Activated naive CD8-positive, alpha-beta T cell treated with anti-CD3 and anti-CD28 coated beads, Interleukin-2, amount 10 ng/mL, durations not matched to agents 7 days and 5 days (primary cell): Measurements from ENCODE around the gene UVSSA. TPM values are rescaled to one million over a fixed set of nuclear protein-coding genes. Genes with fewer than 3 reads are reported as not detected.

ENCODE experiments used
- ATAC-seq: fragments of 150-1000 bp; cut with Tn5 transposase; one replicate; pipeline ENCODE4 v1.10.0; 2021; ENCODE audit warnings: low read depth, moderate library complexity
- POLR2A ChIA-PET: fragments of 350-600 bp; sonication (Branson Sonifier 250); formaldehyde crosslinking; loops from one replicate; lab custom pipeline; 2021; ENCODE audit warnings: antibody characterized with exemption; lab: Charles Lee
- DNase-seq: peaks from one replicate; pipeline ENCODE4 v3.0.0; 2021
- H3K27ac Mint-ChIP-seq: one replicate; pipeline ENCODE4 v1.8.0; 2022; ENCODE audit warnings: mild to moderate bottlenecking, mixed read lengths
- H3K27me3 Mint-ChIP-seq: one replicate; pipeline ENCODE4 v1.8.0; 2022; ENCODE audit warnings: mild to moderate bottlenecking, moderate library complexity, mixed read lengths
- H3K36me3 Mint-ChIP-seq: one replicate; pipeline ENCODE4 v1.8.0; 2021; ENCODE audit warnings: mild to moderate bottlenecking, mixed read lengths
- H3K4me1 Mint-ChIP-seq: one replicate; pipeline ENCODE4 v1.8.0; 2021; ENCODE audit warnings: mixed read lengths
- H3K4me3 Mint-ChIP-seq: one replicate; pipeline ENCODE4 v1.8.0; 2022; ENCODE audit warnings: mild to moderate bottlenecking, moderate library complexity, mixed read lengths
- H3K9me3 Mint-ChIP-seq: one replicate; pipeline ENCODE4 v1.8.0; 2021; ENCODE audit warnings: mixed read lengths
- total RNA-seq, 2 experiments: library from RNA; stranded (reverse); gene quantifications; one replicate each; pipeline ENCODE4 v1.2.3, GENCODE V29; 2021

Gene UVSSA
- total RNA-seq, 2 experiments from 2014 or later, result 30.0 to 30.9 TPM

DNA sequence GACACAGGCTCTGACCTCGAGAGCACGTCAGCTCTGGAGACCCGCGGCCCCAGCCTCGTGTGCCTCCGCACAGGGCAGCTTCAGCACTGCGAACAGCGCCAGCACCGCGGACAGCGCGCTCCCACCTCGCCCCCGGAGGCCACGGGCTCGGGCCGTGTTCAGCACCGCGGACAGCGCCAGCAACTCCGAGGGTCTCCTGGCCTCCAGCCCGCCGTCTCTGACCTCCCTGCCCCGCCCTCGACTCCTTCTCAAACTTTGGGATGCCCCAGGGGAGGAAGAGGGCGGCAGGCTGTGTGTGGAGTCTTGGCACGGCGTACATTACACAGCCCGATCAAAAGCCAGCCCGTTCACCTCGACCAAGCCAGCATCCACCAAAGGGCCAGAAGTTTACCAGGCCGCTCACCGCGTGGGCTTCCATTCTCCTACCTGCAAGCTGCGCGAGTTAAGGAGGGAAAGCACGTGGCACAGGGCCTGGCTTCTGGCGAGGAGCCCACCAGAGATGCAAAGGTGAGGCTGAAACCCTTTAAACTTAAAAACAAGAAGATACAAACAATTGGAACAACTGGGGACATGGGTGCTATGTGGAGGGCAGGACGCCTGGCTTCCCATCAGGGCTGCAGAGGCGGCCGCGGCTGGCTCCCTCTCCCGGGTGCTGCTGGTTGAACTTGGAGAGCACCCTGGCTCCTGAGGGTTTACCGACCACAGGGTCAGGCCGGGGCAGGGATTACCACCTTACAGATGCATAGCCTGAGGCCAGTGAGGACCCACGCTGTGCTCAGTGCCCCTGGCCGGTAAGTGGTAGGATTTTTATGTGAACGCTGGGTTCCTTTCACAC, 63.7 kb downstream of the UVSSA start:
- H3K27me3 Mint-ChIP-seq, result peaks cover 38% of the 10 kb centered on the region
- H3K27ac Mint-ChIP-seq, result no peak overlapping the region
- H3K4me1 Mint-ChIP-seq, result peaks cover 5% of the 10 kb centered on the region
- H3K4me3 Mint-ChIP-seq, result no peak overlapping the region
- peaks cover 1% of the 10 kb centered on the region for H3K9me3 Mint-ChIP-seq
- ATAC-seq (peak; percentile 75), DNase-seq (peak; percentile 86)
- POLR2A ChIA-PET, result no interaction called here
- no peaks in the 10 kb centered on the region for H3K36me3 Mint-ChIP-seq

DNA sequence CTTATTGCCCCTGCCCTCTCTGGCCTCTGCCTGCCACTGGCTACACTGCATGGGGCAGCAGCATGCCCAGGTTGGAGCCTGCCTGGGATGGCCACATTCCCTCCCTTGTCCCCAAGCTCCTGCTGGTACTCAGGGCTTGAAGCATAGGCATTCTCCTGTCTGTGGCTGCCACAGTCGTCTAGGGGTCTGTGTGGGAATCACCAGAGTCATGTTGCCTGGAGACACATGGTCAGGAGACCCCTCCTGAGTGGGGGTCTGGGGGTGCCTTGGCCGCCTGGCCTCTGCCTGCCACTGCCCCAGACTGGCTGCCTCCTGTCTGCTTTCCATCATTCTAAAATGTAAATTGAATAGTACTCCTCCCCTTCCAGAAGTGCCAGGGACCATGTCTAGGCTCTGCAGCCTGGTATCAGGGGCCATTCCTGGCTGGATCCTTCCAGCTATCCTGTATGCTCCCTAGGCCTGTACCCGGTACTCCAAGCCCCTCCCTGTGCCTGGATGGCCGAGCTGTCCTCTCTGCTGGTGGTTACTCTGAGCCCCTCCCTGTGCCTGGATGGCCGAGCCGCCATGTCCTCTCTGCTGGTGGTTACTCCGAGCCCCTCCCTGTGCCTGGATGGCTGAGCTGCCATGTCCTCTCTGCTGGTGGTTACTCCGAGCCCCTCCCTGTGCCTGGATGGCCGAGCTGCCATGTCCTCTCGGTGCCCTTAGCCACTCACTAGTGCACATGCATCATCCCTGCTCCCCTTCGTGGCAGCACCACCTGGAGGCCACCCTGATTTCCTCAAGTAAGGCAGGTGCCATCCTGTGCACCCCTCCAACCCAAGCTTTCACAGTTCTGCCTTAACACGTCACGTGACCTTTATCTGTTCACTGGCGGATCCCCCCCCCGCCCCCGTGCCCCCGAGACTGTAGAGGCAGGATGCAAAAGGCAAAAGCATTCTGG, 64.7 kb downstream of the UVSSA start:
- Mint-ChIP-seq H3K27ac (no peak overlapping the region), H3K4me3 (no peak overlapping the region), H3K9me3 (peaks cover 1% of the 10 kb centered on the region), H3K36me3 (no peaks in the 10 kb centered on the region), H3K4me1 (peaks cover 5% of the 10 kb centered on the region), H3K27me3 (peaks cover 38% of the 10 kb centered on the region)
- ATAC-seq, result no peak
- POLR2A ChIA-PET, result no interaction called here
- DNase-seq, result no peak

DNA sequence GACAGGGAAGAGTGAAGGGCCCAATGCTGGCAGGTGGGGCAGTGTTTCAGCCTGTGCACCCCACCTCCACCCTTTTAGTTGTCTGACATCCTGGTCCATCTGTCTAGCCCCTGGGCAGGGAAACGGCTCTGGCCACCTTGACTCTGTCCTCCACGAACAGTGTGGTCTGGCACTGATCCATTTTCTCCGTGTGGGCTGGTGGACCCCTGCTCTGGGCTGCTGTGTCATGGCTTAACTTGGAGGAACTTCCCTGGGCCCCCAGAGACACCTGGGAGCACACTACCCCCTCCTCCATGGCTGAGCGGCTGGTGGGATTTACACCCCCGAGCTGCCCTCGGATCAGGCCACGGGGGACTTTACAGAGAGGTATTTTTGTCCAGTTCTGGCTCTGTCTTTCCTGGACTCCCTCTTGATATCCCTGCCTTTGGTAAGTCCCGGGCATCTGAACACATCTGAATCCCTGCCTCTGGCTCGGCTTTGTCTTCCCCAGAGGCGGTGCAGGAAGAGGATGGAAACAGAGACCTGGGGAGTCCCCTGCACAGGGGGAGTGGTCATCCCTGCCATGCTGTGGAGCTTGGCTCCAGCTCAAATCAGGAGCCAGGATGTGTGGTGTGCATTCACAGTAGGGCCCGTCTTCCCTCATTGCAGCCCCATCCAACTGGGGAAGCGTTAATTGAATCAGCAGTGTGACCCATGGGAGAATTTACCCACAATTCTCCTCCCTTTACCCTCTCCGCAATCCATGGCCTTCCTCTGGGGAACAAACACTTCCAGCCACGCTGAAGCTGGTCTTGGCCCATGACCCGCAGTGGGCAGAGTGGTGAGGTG, 65.6 kb downstream of the UVSSA start:
- peaks cover 2% of the 10 kb centered on the region for H3K4me1 Mint-ChIP-seq
- POLR2A ChIA-PET, result no interaction called here
- H3K27ac Mint-ChIP-seq, result no peak overlapping the region
- peaks cover 34% of the 10 kb centered on the region for H3K27me3 Mint-ChIP-seq
- DNase-seq (no peak), ATAC-seq (no peak)
- peaks cover 1% of the 10 kb centered on the region for H3K9me3 Mint-ChIP-seq
- H3K36me3 Mint-ChIP-seq, result no peaks in the 10 kb centered on the region
- H3K4me3 Mint-ChIP-seq, result no peak overlapping the region

DNA sequence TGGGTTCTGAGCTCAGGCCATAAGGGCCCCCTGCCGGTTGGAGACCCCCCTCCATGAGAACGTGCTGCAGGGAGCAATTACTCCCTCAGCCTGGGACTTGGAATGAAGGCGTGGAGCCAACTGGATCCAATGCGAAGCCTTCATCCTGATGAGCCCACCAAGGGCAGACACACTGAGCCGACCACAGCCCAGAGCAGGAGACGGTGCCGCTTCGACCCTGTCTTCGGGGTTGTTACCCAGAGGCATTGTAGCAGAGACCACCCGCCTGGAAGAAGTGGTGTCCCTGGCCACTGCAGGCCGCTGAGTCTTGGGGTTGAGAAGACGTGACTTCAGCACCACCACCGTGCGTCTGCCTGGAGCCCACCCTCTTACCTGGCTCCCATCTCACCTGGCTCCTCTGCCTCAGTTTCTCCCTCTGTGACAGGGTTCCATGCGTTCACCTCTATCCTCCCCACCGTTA, 66.2 kb downstream of the UVSSA start:
- H3K27ac Mint-ChIP-seq, result no peak overlapping the region
- peaks cover 1% of the 10 kb centered on the region for H3K9me3 Mint-ChIP-seq
- H3K27me3 Mint-ChIP-seq, result peaks cover 29% of the 10 kb centered on the region
- POLR2A ChIA-PET, result no interaction called here
- no peak overlapping the region for H3K4me3 Mint-ChIP-seq
- ATAC-seq (no peak), DNase-seq (no peak)
- peaks cover 2% of the 10 kb centered on the region for H3K4me1 Mint-ChIP-seq
- no peaks in the 10 kb centered on the region for H3K36me3 Mint-ChIP-seq

GRCh38 chr4:1413687-1414479, 66.9 kb downstream of the UVSSA start:
- Mint-ChIP-seq H3K36me3 (no peaks in the 10 kb centered on the region), H3K9me3 (peaks cover 1% of the 10 kb centered on the region), H3K27me3 (peaks cover 23% of the 10 kb centered on the region), H3K27ac (no peak overlapping the region), H3K4me1 (no peaks in the 10 kb centered on the region), H3K4me3 (no peak overlapping the region)
- DNase-seq (no peak), ATAC-seq (no peak)
- POLR2A ChIA-PET, result no interaction called here

GRCh38 chr4:1414831-1415680, 68.0 kb downstream of the UVSSA start:
- no peak for DNase-seq

GRCh38 chr4:1415681-1415981, 68.6 kb downstream of the UVSSA start:
- no peak overlapping the region for H3K4me3 Mint-ChIP-seq
- no peaks in the 10 kb centered on the region for H3K9me3 Mint-ChIP-seq
- DNase-seq, result no peak
- peaks cover 18% of the 10 kb centered on the region for H3K27me3 Mint-ChIP-seq
- no peak for ATAC-seq
- H3K27ac Mint-ChIP-seq, result no peak overlapping the region
- H3K4me1 Mint-ChIP-seq, result no peaks in the 10 kb centered on the region
- H3K36me3 Mint-ChIP-seq, result no peaks in the 10 kb centered on the region
- POLR2A ChIA-PET, result no interaction called here

More at GRCh38 chr4:1414831-1415680, 68.0 kb downstream of the UVSSA start:
- no peaks in the 10 kb centered on the region for H3K9me3 Mint-ChIP-seq
- peaks cover 18% of the 10 kb centered on the region for H3K27me3 Mint-ChIP-seq
- H3K4me3 Mint-ChIP-seq, result no peak overlapping the region
- H3K27ac Mint-ChIP-seq, result no peak overlapping the region
- POLR2A ChIA-PET, result no interaction called here
- H3K36me3 Mint-ChIP-seq, result no peaks in the 10 kb centered on the region
- H3K4me1 Mint-ChIP-seq, result no peaks in the 10 kb centered on the region
- ATAC-seq, result no peak

GRCh38 chr4:1416051-1416947, 69.3 kb downstream of the UVSSA start:
- H3K36me3 Mint-ChIP-seq, result no peaks in the 10 kb centered on the region
- no peak overlapping the region for H3K4me3 Mint-ChIP-seq
- peaks cover 18% of the 10 kb centered on the region for H3K27me3 Mint-ChIP-seq
- ATAC-seq, result no peak
- no peak for DNase-seq
- peak overlapping the region; percentile 12 for H3K27ac Mint-ChIP-seq
- POLR2A ChIA-PET, result no interaction called here
- no peaks in the 10 kb centered on the region for H3K9me3 Mint-ChIP-seq
- H3K4me1 Mint-ChIP-seq, result no peaks in the 10 kb centered on the region

GRCh38 chr4:1416948-1417260, 69.9 kb downstream of the UVSSA start:
- no peaks in the 10 kb centered on the region for H3K4me1 Mint-ChIP-seq
- POLR2A ChIA-PET, result no interaction called here
- ATAC-seq, result no peak
- peaks cover 17% of the 10 kb centered on the region for H3K27me3 Mint-ChIP-seq
- no peak overlapping the region for H3K4me3 Mint-ChIP-seq
- DNase-seq, result no peak
- H3K36me3 Mint-ChIP-seq, result no peaks in the 10 kb centered on the region
- H3K27ac Mint-ChIP-seq, result no peak overlapping the region
- no peaks in the 10 kb centered on the region for H3K9me3 Mint-ChIP-seq

DNA sequence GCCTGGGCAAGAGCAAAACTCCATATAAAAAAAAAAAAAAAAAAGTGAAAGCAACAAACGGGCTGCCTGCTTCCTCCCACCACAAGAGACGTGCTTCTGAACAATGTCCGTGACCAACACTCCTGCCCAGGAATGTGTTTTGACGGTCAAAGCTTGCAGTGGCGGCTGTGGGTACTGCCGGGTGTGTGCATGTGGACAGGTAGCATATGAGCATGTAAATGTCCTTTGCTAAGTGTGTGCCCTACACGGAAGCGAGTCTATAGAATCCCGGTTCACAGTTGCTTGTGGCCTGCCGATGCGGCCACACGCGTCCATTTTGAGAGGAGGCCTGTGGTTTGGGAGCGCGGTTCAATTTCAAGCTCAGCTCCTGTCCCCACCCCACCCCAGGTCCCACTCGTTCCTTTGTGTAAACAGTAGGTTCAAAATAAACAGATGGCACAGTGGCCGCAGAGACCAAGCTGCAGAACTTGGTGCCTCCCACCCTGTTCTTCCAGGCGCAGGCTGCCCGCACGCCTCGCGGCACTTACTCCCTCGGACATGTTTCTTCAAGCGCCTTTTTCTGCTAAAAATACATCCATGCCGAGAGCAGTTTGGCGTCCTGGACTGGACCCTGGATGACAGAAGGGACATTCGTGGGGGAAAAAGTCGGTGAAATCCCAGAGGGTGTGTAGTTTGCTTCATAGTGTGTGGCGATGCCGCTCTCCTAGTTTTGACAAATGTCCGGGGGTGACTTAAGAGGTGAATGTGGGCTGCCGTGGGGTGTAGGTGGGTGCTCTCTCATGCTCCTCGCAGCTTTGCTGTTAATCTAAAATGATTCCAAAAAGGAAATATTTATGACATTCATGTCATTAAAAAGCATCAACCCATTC, 70.7 kb downstream of the UVSSA start:
- no peak overlapping the region for H3K27ac Mint-ChIP-seq
- peaks cover 21% of the 10 kb centered on the region for H3K27me3 Mint-ChIP-seq

More for the DNA sequence above, 70.7 kb downstream of the UVSSA start:
- H3K4me3 Mint-ChIP-seq, result no peak overlapping the region
- POLR2A ChIA-PET, result no interaction called here
- no peaks in the 10 kb centered on the region for H3K36me3 Mint-ChIP-seq
- H3K4me1 Mint-ChIP-seq, result no peaks in the 10 kb centered on the region
- peak; percentile 13 for DNase-seq
- no peaks in the 10 kb centered on the region for H3K9me3 Mint-ChIP-seq
- no peak for ATAC-seq
